GM21576 (cell line): ENCODE data around the gene LMAN2.
"Not testable (repeated sequence)": the region's sequence is repeated elsewhere in the genome, so short reads cannot be mapped to it uniquely, and the experiment has no call there.

ENCODE experiments used
- ATAC-seq: cut with Tn5 transposase; IDR thresholded peaks from one replicate; pipeline ENCODE4 v1.9.1; 2021; ENCODE audit warnings: mild to moderate bottlenecking, moderate library complexity; ENCODE audit not compliant: unreplicated experiment

Gene LMAN2

GRCh38 chr5:177378884-177379883 lies 27.7 kb upstream of the LMAN2 start:
- no peak for ATAC-seq

- ATAC-seq = no peak
These were observed 26.6 kb upstream of the LMAN2 start for GRCh38 chr5:177377851-177378776.

DNA sequence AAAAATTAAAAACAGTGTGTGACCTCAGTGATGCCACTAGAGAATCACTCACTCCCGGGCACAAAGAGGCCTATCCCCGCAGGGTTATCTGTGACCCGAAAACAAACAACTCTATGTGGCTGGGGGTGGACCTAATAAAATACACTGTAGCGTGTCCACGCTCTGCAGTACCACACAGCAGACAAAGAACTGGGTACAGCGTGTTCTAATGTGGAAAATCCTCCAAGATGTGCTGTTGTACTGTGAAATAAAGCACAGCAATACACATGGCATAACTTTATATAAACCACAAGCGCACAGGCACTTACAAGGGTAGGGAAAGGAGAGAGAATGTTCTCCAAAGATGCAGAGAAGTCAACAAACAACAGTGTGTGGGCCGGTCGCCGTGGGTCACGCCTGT lies 24.6 kb upstream of the LMAN2 start:
- no peak for ATAC-seq

DNA sequence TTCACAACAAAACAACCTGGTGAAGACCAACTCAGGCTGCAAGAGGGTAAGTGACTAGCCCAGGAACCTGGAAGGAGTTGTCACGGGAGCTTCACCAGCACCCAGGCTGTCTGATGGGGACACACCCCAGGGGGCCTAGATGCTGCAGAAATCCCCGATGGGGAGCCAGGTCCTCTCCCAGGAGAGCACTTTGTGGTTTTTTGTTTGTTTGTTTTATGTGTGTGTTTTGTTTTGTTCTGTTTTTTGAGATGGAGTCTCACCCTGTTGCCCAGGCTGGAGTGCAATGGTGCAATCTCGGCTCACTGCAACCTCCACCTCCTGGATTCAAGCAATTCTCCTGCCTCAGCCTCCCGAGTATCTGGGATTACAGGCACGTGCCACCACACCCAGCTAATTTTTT lies 24.0 kb upstream of the LMAN2 start:
- ATAC-seq = not testable (repeated sequence)

GRCh38 chr5:177374211-177374610 lies 22.7 kb upstream of the LMAN2 start:
- no peak for ATAC-seq

- ATAC-seq = no peak
These were observed 22.3 kb upstream of the LMAN2 start for GRCh38 chr5:177373806-177374205.

GRCh38 chr5:177372910-177373309 lies 21.4 kb upstream of the LMAN2 start:
- no peak for ATAC-seq

DNA sequence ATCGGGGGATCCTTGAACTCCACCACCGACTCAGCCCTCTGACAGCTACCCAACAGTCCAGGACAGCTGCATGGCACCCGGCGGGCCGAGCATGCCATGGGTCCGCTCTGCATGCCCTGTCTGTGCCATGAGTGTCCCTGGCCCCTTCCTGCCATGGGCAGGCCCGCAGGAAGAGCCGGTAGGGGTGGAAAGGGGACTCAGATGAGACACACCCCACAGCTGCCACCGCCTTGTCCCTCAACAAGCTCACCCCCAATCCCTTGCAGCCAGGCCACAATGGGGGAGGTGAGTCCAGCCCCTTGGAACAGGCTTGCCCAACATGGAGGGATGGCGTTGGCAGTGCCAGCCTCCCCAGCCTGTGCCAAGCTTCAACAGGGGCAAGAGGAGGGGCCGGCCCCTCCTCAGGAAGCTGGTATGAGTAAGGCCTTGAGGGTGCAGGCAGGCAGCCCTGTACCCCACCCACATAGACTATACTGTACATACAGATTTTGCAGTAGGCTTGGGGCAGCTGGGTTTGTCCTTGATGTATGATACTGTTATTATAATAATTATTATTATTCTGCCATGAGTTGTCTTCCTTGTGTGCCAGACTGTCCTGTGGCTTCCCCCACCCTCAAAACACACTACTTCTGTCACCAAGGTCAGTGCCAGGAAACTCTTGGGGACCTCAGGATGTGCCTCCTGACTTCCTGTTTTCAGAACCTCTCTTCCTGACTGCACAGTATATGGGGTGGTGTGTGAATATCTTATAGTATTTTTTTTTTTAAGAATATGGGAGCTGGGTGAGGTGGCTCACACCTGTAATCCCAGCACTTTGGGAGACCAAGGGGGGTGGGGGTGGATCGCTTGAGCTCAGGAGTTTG lies 20.8 kb upstream of the LMAN2 start:
- ATAC-seq = no peak

- ATAC-seq = no peak
These were observed 19.9 kb upstream of the LMAN2 start for GRCh38 chr5:177371120-177372033.

DNA sequence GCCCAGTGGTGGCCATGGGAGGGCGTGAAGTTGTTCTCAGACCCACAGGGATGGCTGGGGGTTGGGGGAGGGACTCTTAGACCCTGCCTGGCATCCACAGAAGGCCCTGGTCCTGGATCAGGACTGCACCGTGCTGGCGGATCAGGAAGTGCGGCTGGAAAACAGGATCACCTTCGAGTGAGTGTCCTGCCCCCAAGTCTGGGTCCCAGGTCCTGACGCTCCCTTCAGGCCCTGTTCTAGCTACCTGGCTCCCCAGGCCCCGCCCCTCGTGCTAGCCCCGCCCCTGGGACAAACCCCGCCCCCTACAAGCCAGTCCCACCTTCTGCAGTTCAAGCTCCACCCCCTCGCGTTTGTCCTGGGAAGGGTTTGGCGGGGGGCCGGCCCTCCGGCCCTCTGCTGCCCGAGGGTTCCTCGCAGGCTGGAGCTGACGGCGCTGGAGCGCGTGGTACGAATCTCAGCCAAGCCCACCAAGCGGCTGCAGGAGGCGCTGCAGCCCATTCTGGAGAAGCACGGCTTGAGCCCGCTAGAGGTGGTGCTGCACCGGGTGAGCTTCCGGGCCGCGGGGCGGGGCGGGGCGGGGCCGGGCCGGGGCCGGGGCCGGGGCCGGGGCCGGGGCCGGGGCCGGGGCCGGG lies 19.1 kb upstream of the LMAN2 start:
- peak; percentile 50 for ATAC-seq

DNA sequence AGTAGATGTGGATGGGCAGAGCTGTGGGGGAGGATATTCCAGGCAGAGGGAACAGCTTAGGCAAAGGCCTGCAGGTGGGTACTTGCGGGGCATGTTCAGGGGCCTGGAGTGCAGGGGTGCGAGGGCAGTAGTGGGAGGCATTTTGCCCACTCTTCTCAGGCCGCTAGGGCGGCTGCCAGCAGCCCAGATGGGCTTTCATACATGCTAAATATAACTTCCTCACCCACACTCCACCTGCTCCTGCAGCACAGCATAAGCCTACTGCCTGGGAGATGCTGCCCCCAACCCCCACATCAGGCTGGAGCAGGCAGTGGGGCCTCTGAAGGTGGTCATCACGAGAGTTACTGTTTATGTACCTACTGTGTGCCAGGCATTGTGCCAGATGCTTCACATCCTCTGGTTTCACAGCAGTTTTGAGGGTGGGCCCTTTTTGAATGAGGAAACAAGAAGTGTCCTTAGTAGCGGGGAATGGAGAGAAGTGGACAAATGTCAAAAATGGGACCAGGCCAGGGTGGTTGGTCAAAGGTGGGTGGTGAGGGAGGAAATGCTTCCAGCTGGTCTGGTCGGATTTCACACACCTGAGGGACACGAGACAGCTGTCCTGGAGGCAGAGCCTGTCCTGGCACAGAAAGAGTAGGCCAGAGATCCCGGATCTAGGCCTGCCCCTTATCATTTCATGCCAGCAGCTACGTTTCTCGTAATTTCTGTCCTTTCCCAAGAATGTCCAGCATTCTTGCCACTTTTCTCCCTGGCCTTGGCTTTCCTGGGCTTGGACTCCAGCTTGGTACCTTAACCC lies 18.4 kb upstream of the LMAN2 start:
- no peak for ATAC-seq

DNA sequence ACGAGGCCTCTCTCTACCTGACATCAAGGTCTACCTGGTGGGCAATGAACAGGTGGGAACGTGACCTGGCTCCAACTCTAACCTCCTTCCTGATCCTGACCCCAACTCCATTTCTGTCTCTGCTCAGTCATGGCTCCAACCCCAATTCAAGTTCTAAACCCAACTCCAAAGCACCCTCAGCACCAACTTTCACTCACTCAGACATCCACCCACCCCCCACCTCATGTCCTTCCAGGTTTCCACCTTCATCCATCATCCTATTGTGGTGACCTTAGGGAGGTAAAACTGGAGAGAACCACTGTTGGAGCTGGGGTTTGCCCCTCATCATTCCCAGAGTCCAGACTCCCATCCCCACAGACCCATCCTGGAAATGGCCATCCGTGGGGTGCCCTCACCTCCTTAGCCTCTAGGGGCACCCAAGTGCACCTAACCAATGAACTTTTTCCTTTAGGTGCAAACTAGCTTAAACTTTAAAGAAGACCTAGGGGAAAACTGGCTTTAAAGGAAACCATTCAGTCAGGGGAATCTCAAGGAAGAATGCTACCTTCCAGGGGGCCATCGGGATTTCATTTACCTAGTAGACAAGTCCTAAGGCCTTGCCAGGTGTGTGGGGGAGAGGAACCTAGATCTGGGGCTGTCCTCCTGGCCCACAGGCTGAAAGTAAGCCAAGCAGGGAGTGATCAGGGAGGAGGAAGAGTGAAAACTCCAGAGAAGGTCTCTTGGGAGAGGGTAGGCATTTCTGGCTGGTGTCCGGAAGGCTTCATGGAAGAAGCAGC lies 17.6 kb upstream of the LMAN2 start:
- ATAC-seq = no peak

DNA sequence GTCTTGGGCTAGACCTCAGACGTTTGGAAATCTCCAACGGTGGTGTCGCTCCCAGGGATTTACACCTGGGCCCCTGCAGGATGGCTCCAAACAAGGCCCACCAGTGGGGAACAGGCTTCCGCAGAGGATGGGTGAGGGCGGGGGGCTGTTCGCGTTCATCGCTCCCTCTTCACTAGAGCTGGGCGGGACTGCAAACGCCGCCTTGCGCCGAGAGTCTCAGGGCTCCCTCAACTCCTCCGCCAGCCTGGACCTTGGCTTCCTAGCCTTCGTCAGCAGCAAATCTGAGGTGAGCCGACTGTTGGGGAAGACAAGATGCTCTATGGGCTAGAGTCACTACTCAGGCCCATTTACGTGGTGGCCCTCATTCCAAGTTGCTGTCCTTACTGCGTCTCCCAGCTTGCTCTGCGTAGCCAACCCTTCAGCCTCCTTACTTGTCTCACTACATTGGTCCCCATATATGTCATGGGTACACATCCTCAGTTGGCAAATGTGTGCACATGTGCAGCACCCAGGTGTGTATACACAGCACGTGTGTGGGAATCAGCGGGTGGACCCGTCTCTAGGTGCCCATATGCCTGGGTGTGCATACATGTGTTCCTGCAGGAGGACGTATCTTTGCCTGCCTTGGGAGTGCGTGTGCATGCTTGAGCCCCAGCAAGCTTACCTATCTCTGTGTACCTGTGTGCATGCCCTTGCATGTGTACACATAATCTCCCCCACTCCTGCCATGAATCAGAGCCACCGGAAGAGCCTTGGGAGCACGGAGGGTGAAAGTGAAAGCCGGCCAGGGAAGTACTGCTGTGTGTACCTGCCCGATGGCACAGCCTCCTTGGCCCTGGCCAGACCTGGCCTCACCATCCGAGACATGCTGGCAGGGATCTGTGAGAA lies 16.8 kb upstream of the LMAN2 start:
- no peak for ATAC-seq

DNA sequence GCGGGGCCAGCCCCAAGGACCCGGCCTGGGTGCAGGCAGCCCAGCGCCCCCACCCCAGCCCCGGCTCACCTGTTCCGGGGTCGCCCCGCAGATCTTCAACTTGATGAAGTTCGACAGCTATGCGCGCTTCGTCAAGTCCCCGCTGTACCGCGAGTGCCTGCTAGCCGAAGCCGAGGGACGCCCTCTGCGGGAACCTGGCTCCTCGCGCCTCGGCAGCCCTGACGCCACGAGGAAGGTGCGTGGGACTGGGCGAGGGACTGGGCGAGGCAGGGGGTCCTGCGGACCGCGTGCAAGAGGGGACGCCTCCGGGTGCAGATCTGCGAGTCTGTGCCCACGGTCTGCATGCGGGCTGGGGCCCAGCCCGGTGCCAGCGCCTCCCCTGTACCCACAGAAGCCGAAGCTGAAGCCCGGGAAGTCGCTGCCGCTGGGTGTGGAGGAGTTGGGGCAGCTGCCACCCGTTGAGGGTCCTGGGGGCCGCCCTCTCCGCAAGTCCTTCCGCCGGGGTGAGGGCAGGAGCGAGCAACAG lies 15.9 kb upstream of the LMAN2 start:
- no peak for ATAC-seq

GRCh38 chr5:177366528-177367322 lies 15.3 kb upstream of the LMAN2 start:
- no peak for ATAC-seq
